ENCODE results near the gene PDE4D.

The PDE4D gene

GRCh38 chr5:59439303-59439702, 454.2 kb downstream of the PDE4D start:
- Histone ChIP-seq H3K4me1 (no peaks in the 10 kb centered on the region), H3K27ac (no peak overlapping the region), H3K4me3 (no peak overlapping the region), H3K27me3 (no peaks in the 10 kb centered on the region), H3K9me3 (no peaks in the 10 kb centered on the region), H3K36me3 (no peaks in the 10 kb centered on the region)
- TF ChIP-seq CTCF (IDR thresholded peaks at IDR 0.05): no peak
- intact Hi-C loops (cut with DNase I; ENCODE audit: low total_unique reads): no loop called here
- no peak for DNase-seq

GRCh38 chr5:59437176-59437575, 456.4 kb downstream of the PDE4D start:
- no peaks in the 10 kb centered on the region for H3K36me3 ChIP-seq
- no peak for DNase-seq
- no peak overlapping the region for H3K27ac ChIP-seq
- H3K4me3 ChIP-seq: no peak overlapping the region
- no peaks in the 10 kb centered on the region for H3K4me1 ChIP-seq
- no peaks in the 10 kb centered on the region for H3K9me3 ChIP-seq
- intact Hi-C loops (cut with DNase I; ENCODE audit: low total_unique reads): no loop called here
- no peaks in the 10 kb centered on the region for H3K27me3 ChIP-seq
- no peak for TF ChIP-seq CTCF (IDR thresholded peaks at IDR 0.05)

- H3K36me3 ChIP-seq: no peaks in the 10 kb centered on the region
- no peak for TF ChIP-seq CTCF (IDR thresholded peaks at IDR 0.05)
- no peaks in the 10 kb centered on the region for H3K9me3 ChIP-seq
- no peaks in the 10 kb centered on the region for H3K4me1 ChIP-seq
- H3K27ac ChIP-seq: no peak overlapping the region
- DNase-seq: no peak
- intact Hi-C loops (cut with DNase I; ENCODE audit: low total_unique reads): no loop called here
- no peaks in the 10 kb centered on the region for H3K27me3 ChIP-seq
- H3K4me3 ChIP-seq: no peak overlapping the region
These were observed 457.0 kb downstream of the PDE4D start for GRCh38 chr5:59436364-59437148.

GRCh38 chr5:59433174-59433573, 460.4 kb downstream of the PDE4D start:
- H3K27me3 ChIP-seq: no peaks in the 10 kb centered on the region
- no peaks in the 10 kb centered on the region for H3K36me3 ChIP-seq
- no peaks in the 10 kb centered on the region for H3K4me1 ChIP-seq
- H3K4me3 ChIP-seq: no peak overlapping the region
- intact Hi-C loops (cut with DNase I; ENCODE audit: low total_unique reads): no loop called here
- no peak for TF ChIP-seq CTCF (IDR thresholded peaks at IDR 0.05)
- H3K27ac ChIP-seq: no peak overlapping the region
- no peak for DNase-seq
- no peaks in the 10 kb centered on the region for H3K9me3 ChIP-seq

- Histone ChIP-seq H3K27me3 (no peaks in the 10 kb centered on the region), H3K36me3 (no peaks in the 10 kb centered on the region), H3K9me3 (no peaks in the 10 kb centered on the region), H3K4me1 (no peaks in the 10 kb centered on the region), H3K27ac (no peak overlapping the region), H3K4me3 (no peak overlapping the region)
- no peak for TF ChIP-seq CTCF (IDR thresholded peaks at IDR 0.05)
- DNase-seq: no peak
- intact Hi-C loops (cut with DNase I; ENCODE audit: low total_unique reads): no loop called here
These were observed 463.4 kb downstream of the PDE4D start for GRCh38 chr5:59430066-59430685.

All from tibial artery (tissue), 4 donors.